GM19463 (cell line): ENCODE results near the gene MLST8.

Experiments
- ATAC-seq: cut with Tn5 transposase; IDR thresholded peaks from one replicate; pipeline ENCODE4 v1.9.1; 2021; ENCODE audit warnings: mild to moderate bottlenecking, moderate library complexity; ENCODE audit not compliant: unreplicated experiment

Gene MLST8

GRCh38 chr16:2207872-2208271 lies 2.6 kb downstream of the MLST8 start:
- ATAC-seq = no peak

- ATAC-seq = no peak
Measured at GRCh38 chr16:2208308-2208707, 3.1 kb downstream of the MLST8 start.

- ATAC-seq = no peak
Measured at GRCh38 chr16:2208772-2209171, 3.5 kb downstream of the MLST8 start.

GRCh38 chr16:2209258-2210008 lies 4.2 kb downstream of the MLST8 start:
- ATAC-seq = no peak

DNA sequence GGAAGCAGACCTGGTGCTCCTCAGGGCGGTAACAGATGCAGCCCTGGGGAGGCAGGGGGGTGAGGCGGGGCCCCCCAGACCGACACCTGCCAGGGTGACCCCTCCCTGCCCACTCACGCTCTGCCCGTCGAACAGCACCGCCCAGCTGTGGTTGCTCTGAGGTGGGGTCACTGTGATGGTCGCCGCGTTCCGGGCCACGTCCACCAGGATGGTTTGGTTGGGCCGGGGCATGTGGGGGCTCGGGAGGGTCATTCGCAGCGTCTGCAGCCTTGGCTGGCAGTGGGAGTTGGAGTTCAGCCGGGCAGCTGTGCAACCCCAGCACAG lies 4.7 kb downstream of the MLST8 start:
- ATAC-seq = no peak

GRCh38 chr16:2210386-2211365 lies 5.4 kb downstream of the MLST8 start, which contains the start of gene BRICD5:
Gene BRICD5, minus strand, starts transcription at chr16:2210863. Its CDS starts 30 bp downstream, at chr16:2210833.
- no peak for ATAC-seq

- ATAC-seq = no peak
Measured at GRCh38 chr16:2211923-2212347, 6.7 kb downstream of the MLST8 start.

GRCh38 chr16:2212362-2213324 lies 7.4 kb downstream of the MLST8 start:
- no peak for ATAC-seq

DNA sequence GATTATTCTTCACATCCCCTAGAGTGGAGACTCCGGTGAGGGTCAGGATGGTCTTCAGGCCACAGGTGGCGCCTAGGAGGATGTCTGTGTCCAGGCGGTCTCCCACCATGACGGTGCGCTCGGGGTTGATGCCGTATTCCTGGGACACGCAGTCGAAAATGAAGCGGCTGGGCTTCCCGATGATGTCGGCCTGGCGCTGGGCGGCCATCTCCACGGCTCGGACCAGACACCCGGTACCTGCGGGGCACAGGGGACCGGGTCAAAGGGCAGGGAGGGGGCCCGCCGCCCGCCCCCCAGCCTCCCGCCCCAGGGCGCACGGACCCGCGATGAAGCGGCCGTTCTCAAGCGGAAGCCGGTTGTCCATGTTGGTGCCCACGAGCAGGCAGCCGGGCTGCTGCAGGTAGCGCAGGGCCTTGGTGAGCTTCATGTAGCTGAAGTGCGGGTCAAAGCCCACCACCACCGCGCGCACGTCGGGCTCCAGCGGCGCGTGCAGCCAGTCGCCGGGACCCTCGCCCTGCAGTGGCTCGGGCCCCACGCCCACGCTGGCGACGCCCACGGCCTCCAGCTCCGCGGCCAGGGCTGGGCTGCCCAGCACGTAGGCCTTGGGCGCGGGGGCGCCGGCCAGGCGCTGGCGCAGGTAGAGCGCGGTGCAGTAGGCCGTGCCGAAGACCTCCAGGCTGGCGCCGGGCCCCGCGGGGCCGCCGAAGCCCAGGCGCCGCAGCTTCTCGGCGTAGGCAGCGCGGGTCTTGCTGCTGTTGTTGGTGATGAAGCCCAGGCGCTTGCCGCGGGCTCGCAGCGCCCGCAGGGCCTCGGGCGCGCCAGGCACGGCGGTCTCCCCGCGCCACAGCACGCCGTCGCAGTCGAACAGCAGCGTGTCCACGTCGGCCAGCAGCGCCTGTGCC lies 8.8 kb downstream of the MLST8 start:
- peak; percentile 6 for ATAC-seq

GRCh38 chr16:2214719-2214968 lies 9.4 kb downstream of the MLST8 start, which contains the start of gene PGP:
Gene PGP, minus strand, starts transcription at chr16:2214840. Its CDS starts 63 bp downstream, at chr16:2214777.
- ATAC-seq = peak; percentile 89

DNA sequence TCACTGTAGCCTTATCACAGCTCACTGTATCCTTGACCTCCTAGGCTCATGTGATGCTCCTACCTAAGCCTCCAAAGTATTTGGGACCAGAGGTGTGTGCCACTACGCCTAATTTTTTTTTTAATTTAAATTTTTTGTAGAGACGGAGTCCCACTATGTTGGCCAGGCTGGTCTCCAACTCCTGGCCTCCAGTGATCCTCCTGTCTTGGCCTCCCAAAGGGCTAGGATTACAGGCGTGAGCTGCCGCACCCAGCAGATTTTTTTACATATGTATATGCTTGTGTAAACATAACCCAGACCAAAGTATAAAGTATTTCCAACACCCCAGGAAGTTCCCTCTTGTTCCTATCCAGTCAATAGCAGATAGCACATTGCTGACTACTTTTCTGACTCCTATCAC lies 11.1 kb downstream of the MLST8 start:
- ATAC-seq = no peak

- ATAC-seq = peak; percentile 94
Measured at GRCh38 chr16:2223221-2223941, 18.1 kb downstream of the MLST8 start, which contains the start of gene E4F1. Gene E4F1, plus strand, starts transcription at chr16:2223591. Its CDS starts 23 bp downstream, at chr16:2223614.

DNA sequence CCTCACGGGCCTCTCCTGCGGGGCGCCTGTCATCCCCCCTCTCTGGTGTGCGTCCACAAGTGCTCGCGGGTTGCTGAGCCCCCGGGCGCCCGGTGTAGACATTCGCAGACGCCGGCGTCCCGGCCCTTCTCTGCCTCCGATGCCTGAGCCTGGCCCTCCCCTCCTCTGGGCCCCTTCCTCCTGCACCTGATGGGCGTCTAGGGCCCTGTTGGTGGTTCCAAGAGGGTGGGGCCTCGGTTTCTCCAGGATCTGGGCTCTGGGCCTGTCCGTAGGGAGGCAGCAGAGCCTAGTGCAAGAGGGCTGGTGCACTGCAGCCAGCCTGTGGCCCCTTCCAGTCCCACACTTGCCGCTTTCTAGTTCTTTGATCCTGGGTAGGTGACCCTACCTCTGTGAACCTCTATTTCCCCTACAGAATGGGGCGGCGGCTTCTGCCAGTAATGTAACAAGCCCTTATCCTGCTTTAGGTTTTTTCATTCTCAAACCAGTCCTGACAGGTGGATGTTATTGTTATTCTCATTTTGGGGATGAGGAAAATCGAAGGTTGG lies 18.8 kb downstream of the MLST8 start:
- no peak for ATAC-seq

DNA sequence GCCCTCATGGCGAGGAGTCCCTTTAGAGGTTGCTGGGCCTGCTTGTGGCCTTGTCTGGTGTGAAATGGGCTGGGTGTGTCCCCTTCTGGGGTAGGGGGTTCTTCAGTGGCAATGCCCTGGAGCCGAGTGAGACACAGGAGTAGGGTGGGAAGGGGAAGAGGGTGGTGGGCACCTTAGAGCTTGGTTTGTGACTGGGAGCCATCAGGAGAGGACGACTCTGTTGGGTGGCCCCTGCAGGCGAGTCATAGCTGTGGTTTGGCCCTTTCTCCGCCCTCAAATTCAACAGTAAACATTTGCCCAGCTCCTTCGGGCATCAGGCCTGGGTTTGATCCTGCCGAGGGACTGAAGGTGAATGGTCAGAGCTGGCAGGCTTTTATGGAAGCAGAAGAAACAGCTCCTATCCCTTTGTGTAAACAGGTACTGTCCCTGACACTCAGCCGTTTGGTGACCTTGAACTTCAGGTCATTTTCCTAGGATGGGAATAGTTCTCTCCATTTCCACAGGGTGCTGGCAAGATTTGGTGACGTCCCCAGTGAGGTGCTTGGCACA lies 21.1 kb downstream of the MLST8 start:
- no peak for ATAC-seq

DNA sequence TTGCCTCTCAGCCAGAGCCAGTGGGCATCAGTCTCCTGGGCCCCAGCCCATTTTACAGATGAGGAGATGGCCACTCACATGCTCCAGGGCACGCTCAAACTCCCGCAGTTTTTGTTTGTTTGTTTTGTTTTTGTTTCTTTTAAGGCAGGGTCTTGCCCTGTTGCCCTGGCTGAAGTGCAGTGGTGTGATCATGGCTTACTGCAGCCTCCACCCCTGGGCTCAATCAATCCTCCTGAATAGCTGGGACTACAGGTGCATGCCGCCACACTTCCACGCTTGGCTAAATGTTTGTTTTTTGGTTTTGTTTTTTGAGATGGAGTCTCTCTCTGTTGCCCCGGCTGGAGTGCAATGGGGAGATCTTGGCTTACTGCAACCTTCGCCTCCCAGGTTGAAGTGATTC lies 21.7 kb downstream of the MLST8 start:
- ATAC-seq = no peak

DNA sequence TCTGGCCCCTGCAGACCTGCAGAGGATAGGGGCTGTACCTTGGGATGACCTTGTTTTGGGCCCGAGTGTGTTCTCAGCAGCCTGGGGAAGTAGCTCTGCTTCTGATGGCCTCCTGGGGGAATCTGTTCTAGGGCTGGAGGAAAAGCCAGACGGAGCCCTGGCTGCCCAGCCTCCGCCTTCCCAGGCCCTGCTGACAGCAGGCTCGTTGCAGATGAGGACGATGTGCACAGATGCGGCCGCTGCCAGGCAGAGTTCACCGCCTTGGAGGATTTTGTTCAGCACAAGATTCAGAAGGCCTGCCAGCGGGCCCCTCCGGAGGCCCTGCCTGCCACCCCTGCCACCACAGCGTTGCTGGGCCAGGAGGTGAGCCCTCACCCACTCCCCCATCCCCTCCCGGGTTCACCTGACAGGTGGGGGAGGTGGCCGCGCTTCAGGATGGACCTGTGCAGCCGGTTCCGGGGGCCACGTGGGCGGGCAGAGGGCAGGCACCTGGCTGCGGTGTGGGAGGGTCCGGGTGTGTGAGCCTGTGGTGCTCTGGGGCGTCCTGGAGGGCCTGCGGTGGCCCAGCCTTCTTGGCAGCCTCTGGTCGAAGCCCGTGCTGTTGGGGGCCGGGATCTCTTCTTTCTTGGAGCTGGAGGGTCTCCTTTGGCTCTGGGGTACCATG lies 23.0 kb downstream of the MLST8 start:
- ATAC-seq = no peak

- ATAC-seq = no peak
Measured at GRCh38 chr16:2229091-2229490, 23.8 kb downstream of the MLST8 start.

DNA sequence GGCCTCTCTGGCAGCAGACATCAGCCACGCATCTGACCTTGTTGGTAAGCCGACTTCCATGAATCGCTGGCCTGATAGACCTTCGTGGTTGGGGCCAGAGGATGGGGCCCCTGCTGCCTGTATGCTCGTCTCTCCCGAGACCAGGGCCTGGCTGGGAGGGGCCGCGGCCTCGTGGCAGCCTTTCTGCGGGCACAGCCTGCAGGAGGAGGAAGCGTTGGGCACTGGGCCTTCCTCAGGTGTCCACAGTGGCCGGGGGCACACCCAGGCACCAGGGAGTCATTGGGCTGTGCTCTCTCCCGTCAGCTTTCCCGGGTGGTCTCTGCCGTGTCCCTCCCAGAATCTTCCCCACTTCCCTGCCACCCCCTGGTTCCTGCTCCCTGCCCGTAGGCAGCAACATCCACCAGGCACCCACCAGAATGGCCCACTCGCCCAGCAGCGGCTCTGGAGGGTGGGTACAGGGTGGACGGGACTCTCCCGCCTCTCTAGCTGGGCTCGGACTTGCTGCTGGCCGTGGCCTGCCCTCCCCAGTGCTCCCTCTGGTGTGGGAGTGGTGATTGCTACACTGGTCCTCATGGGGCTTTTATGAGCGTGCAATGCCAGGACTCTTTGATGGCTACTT lies 24.5 kb downstream of the MLST8 start:
- no peak for ATAC-seq
